Hepatocyte (in vitro differentiated cells): Measurements from ENCODE around the gene PTPDC1. TPM values are rescaled to one million over a fixed set of nuclear protein-coding genes. Genes with fewer than 3 reads are reported as not detected.

Experiments used
- DNase-seq: peaks from one replicate; pipeline ENCODE4 v3.0.0-alpha.2; 2016; ENCODE audit warnings: low spot score
- H2AFZ ChIP-seq: fragments of 200-600 bp; sonication (generic); 2 replicates; pipeline ENCODE4 v1.6.0; 2016; ENCODE audit warnings: antibody characterized with exemption, mild to moderate bottlenecking
- H3K27ac ChIP-seq: fragments of 200-600 bp; sonication (generic); 2 replicates; pipeline ENCODE4 v1.5.1; 2016; ENCODE audit warnings: mild to moderate bottlenecking
- H3K27me3 ChIP-seq: fragments of 200-600 bp; sonication (generic); 2 replicates; pipeline ENCODE4 v1.6.1; 2016
- H3K36me3 ChIP-seq: fragments of 200-600 bp; sonication (generic); replicated peaks from 2 replicates; pipeline ENCODE4 v1.5.1; 2016; ENCODE audit warnings: low read depth; ENCODE audit not compliant: insufficient read depth
- H3K4me1 ChIP-seq: fragments of 200-600 bp; sonication (generic); 2 replicates; pipeline ENCODE4 v1.5.1; 2016; ENCODE audit warnings: mild to moderate bottlenecking, moderate library complexity; ENCODE audit not compliant: insufficient read depth
- H3K4me2 ChIP-seq: fragments of 200-600 bp; sonication (generic); 2 replicates; pipeline ENCODE4 v1.6.0; 2016
- H3K4me3 ChIP-seq: fragments of 200-600 bp; sonication (generic); 2 replicates; pipeline ENCODE4 v1.5.1; 2016; ENCODE audit warnings: mild to moderate bottlenecking
- H3K79me2 ChIP-seq: fragments of 200-600 bp; sonication (generic); 2 replicates; pipeline ENCODE4 v1.6.0; 2017; ENCODE audit warnings: mild to moderate bottlenecking
- H3K9me2 ChIP-seq: fragments of 200-600 bp; sonication (generic); replicated peaks from 2 replicates; pipeline ENCODE4 v1.6.0; 2017; ENCODE audit warnings: mild to moderate bottlenecking; ENCODE audit not compliant: insufficient read depth
- H3K9me3 ChIP-seq: fragments of 200-600 bp; sonication (generic); 2 replicates; pipeline ENCODE4 v1.5.1; 2016; ENCODE audit warnings: low read depth, mild to moderate bottlenecking
- H4K20me1 ChIP-seq: fragments of 200-600 bp; sonication (generic); 2 replicates; pipeline ENCODE4 v1.6.0; 2016; ENCODE audit warnings: mild to moderate bottlenecking; ENCODE audit not compliant: insufficient read depth, poor library complexity, severe bottlenecking
- CTCF ChIP-seq: fragments of 200-600 bp; sonication (generic); IDR thresholded peaks from 2 replicates; pipeline ENCODE4 v1.5.1; 2016; ENCODE audit warnings: antibody characterized with exemption, mild to moderate bottlenecking; ENCODE audit not compliant: poor library complexity
- EZH2 ChIP-seq: fragments of 200-600 bp; sonication (generic); IDR thresholded peaks from 2 replicates; pipeline ENCODE4 v1.6.1; 2016; ENCODE audit warnings: antibody characterized with exemption, mild to moderate bottlenecking, borderline replicate concordance
- EZH2phosphoT487 ChIP-seq: fragments of 200-600 bp; sonication (generic); IDR thresholded peaks from one replicate; pipeline ENCODE4 v1.6.1; 2018; ENCODE audit warnings: antibody characterized with exemption, mild to moderate bottlenecking, low read depth, moderate library complexity; ENCODE audit not compliant: unreplicated experiment, severe bottlenecking
- WGBS: methylation state at CpG from one replicate; pipeline ENCODE4 v1.1.6; 2016; ENCODE audit warnings: low lambda C conversion rate; ENCODE audit errors: missing lambda C conversion rate; 5-methylcytosine and 5-hydroxymethylcytosine counted together
- polyA plus RNA-seq: library from polyadenylated mRNA; unstranded; fragments of >200 nt; fragmentation: Nextera tagmentation; extraction: Ambion mirVana; gene quantifications from 2 replicates; pipeline ENCODE4 v1.2.1, GENCODE V29; 2016
- total RNA-seq: library from RNA; depleted of rRNA; stranded (reverse); fragments of >200 nt; gene quantifications from 2 replicates; pipeline ENCODE4 v1.2.3, GENCODE V29; 2014

PTPDC1 gene
- total and polyA plus RNA-seq, 2 experiments from 2014 or later: 2.4 to 7.5 TPM

GRCh38 chr9:94134629-94135028 is 50.4 kb downstream of the PTPDC1 start:
- no peaks in the 10 kb centered on the region for H3K9me2 ChIP-seq
- no peaks in the 10 kb centered on the region for H3K4me1 ChIP-seq
- no peak overlapping the region for H3K4me3 ChIP-seq
- no peaks in the 10 kb centered on the region for H3K79me2 ChIP-seq
- peak overlapping the region; percentile 63 for H3K27ac ChIP-seq
- TF ChIP-seq CTCF: no peak
- TF ChIP-seq EZH2: no peak
- H3K27me3 ChIP-seq: no peaks in the 10 kb centered on the region
- H4K20me1 ChIP-seq: no peaks in the 10 kb centered on the region
- no peak for DNase-seq
- H3K4me2 ChIP-seq: peak overlapping the region; percentile 1
- 89% methylated on average over 7 of the region's 7 CpGs for WGBS
- no peak overlapping the region for H2AFZ ChIP-seq
- H3K9me3 ChIP-seq: no peaks in the 10 kb centered on the region
- no peaks in the 10 kb centered on the region for H3K36me3 ChIP-seq

DNA sequence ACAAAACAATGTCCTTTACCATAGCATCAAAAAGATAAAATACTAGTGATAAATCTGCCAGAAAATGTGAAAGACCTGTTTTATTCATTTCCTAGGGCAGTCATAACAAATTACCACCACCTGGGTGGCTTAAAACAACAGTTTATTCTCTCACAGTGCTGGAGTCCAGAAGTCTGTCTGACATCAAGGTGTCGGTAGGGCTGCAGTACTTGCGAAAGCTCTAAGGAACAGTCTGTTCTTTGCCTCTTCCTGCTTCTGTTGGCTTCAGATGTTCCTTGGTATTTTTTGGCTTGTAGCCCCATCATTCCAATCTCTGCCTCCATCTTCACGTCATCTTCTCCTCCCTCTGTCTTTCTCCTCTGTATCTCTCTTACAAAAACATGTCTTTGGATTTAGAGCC is 51.0 kb downstream of the PTPDC1 start:
- peaks cover 2% of the 10 kb centered on the region for H3K4me1 ChIP-seq
- peak overlapping the region; percentile 63 for H3K27ac ChIP-seq
- H4K20me1 ChIP-seq: no peaks in the 10 kb centered on the region
- no peaks in the 10 kb centered on the region for H3K9me3 ChIP-seq
- no peaks in the 10 kb centered on the region for H3K9me2 ChIP-seq
- no peak overlapping the region for H2AFZ ChIP-seq
- no peak overlapping the region for H3K4me3 ChIP-seq
- no peaks in the 10 kb centered on the region for H3K27me3 ChIP-seq
- H3K36me3 ChIP-seq: no peaks in the 10 kb centered on the region
- peak; percentile 41 for DNase-seq
- TF ChIP-seq EZH2phosphoT487 (no peak), EZH2 (no peak), CTCF (no peak)
- 67% methylated on average over 3 of the region's 3 CpGs for WGBS
- peak overlapping the region; percentile 1 for H3K4me2 ChIP-seq
- no peaks in the 10 kb centered on the region for H3K79me2 ChIP-seq

DNA sequence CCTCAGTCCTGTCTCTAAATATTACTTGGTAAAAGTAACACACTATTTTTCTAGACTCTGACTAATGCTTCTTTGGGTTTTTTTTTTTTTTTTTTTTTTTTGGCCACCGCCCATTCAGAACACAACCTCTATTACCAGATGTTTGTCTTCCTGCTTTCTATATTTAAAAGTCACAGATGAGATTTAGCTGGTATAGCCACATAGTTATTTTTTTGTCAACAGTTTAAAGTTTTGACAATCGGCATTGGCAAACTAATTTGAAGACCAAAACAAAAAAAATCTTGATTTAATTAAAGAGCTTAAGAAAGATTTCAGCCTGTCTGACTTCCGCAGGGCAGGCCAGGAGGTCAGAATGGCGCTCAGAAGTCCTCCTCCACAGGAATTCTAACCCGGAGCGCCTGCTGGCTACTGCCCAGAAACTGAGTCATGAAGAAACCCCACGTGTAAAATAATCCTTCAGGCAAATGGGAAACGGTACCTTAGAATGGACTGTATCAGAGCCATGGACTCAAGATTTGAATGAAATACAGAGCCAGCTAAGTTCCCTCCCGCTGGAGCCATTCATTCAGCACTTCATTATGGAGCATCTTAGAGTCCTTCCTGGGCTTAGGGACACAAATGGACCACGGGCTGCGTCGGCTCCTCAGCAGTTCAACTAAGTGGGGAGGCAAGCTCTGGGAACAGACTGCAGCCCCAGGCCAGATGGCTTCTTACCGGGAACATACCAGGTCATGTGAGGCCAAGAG is 55.6 kb downstream of the PTPDC1 start:
- Histone ChIP-seq H3K79me2 (no peaks in the 10 kb centered on the region), H3K4me3 (no peak overlapping the region), H3K9me3 (no peaks in the 10 kb centered on the region), H4K20me1 (no peaks in the 10 kb centered on the region), H2AFZ (no peak overlapping the region), H3K27ac (peak overlapping the region; percentile 59), H3K4me2 (peak overlapping the region; percentile 17), H3K27me3 (no peaks in the 10 kb centered on the region), H3K36me3 (no peaks in the 10 kb centered on the region), H3K4me1 (peaks cover 8% of the 10 kb centered on the region), H3K9me2 (no peaks in the 10 kb centered on the region)
- DNase-seq: peak; percentile 71
- whole genome bisulfite sequencing: 39% methylated on average over 13 of the region's 13 CpGs
- TF ChIP-seq EZH2phosphoT487 (no peak), EZH2 (no peak), CTCF (no peak)
